HCT116 (cell line): ENCODE data around the gene CLEC4G. TPM values are rescaled to one million over a fixed set of nuclear protein-coding genes. Genes with fewer than 3 reads are reported as not detected.

Experiments used
- ATAC-seq: fragments of 200-7000 bp; cut with Tn5 transposase; 2 replicates; pipeline ENCODE4 v1.9.1; 2020; ENCODE audit warnings: mild to moderate bottlenecking, moderate library complexity
- BruUV-seq: library from RNA; stranded (reverse); fragments of 400-500 nt; replicated peaks from 2 replicates; lab custom pipeline; 2021; lab: Mats Ljungman, UMichigan
- CTCF ChIA-PET: fragments of 300-600 bp; sonication (Branson Sonifier 250); formaldehyde crosslinking; loops from one replicate; lab custom pipeline; 2021; ENCODE audit warnings: antibody characterized with exemption; lab: Charles Lee
- POLR2A ChIA-PET: fragments of 300-600, 350-600 bp; sonication (Branson Sonifier 250); formaldehyde crosslinking; loops from one replicate; lab custom pipeline; 2021; ENCODE audit warnings: antibody characterized with exemption; lab: Charles Lee
- RAD21 ChIA-PET, 2 experiments: fragments of 300-600 bp; sonication (Branson Sonifier 250); formaldehyde crosslinking; loops; one replicate each; lab custom pipeline; 2023; ENCODE audit warnings: low total read pairs in 2 of 2; ENCODE audit not compliant: uncharacterized antibody in 2 of 2, unreplicated experiment in 2 of 2, low non-redundant PET in 1 of 2; lab: Charles Lee
- DNase-seq: peaks from one replicate; pipeline ENCODE4 v3.0.0-alpha.2; 2010; ENCODE audit warnings: low read depth, low spot score
- H2AFZ ChIP-seq: fragments of 200-600 bp; shearing (Covaris generic), sonication (generic); 2 replicates; pipeline ENCODE4 v1.6.1; 2017; ENCODE audit warnings: low read depth, mixed run types, mixed read lengths, antibody characterized with exemption, low read length; ENCODE audit not compliant: poor library complexity, severe bottlenecking
- H3K27ac ChIP-seq: 2 replicates; pipeline ENCODE4 v1.5.1; 2012; ENCODE audit warnings: low read depth, low read length
- H3K27me3 ChIP-seq: fragments of 200-600 bp; sonication (generic); 2 replicates; pipeline ENCODE4 v1.6.1; 2016; ENCODE audit warnings: mixed run types, low read length, mixed read lengths; ENCODE audit not compliant: insufficient read depth
- H3K36me3 ChIP-seq, 2 experiments: fragments of 200-500 bp in 1 of 2; fragments of 200-600 bp in 1 of 2; sonication (Bioruptor generic) in 1 of 2; sonication (generic) in 1 of 2; 2 replicates each; pipeline versions ENCODE4 v1.5.1 to v1.6.1; 2014 to 2016; ENCODE audit warnings: low read length in 2 of 2, inconsistent platforms in 1 of 2, mixed read lengths in 1 of 2, mixed run types in 1 of 2; ENCODE audit not compliant: insufficient read depth in 2 of 2, control insufficient read depth in 1 of 2
- H3K4me1 ChIP-seq, 2 experiments: fragments of 200-600 bp in 1 of 2; sonication (generic) in 1 of 2; 2 replicates each; pipeline versions ENCODE4 v1.5.1 to v1.6.1; 2012 to 2017; ENCODE audit warnings: low read length in 2 of 2, inconsistent platforms in 1 of 2, mild to moderate bottlenecking in 1 of 2, mixed read lengths in 1 of 2, mixed run types in 1 of 2, moderate library complexity in 1 of 2; ENCODE audit not compliant: insufficient read depth in 2 of 2, control insufficient read depth in 1 of 2
- H3K4me2 ChIP-seq: fragments of 200-600 bp; sonication (generic); 2 replicates; pipeline ENCODE4 v1.6.1; 2017; ENCODE audit warnings: mixed run types, low read length, mixed read lengths
- H3K4me3 ChIP-seq, 2 experiments: fragments of 200-600 bp in 1 of 2; sonication (generic) in 1 of 2; replicated peaks in 1 of 2; 2 replicates each; pipeline ENCODE4 v1.5.1; 2011 to 2016; ENCODE audit warnings: low read length in 2 of 2, control low read depth in 1 of 2, low read depth in 1 of 2, mild to moderate bottlenecking in 1 of 2, mixed read lengths in 1 of 2, mixed run types in 1 of 2
- H3K79me2 ChIP-seq: fragments of 200-600 bp; sonication (generic); 2 replicates; pipeline ENCODE4 v1.6.1; 2017; ENCODE audit warnings: mild to moderate bottlenecking, mixed run types, low read length, moderate library complexity, mixed read lengths; ENCODE audit not compliant: insufficient read depth
- H3K9ac ChIP-seq: fragments of 200-600 bp; sonication (generic); 2 replicates; pipeline ENCODE4 v1.6.1; 2016; ENCODE audit warnings: low read length, mixed read lengths
- H3K9me2 ChIP-seq: fragments of 200-600 bp; sonication (generic), shearing (Covaris generic); 2 replicates; pipeline ENCODE4 v1.6.1; 2017; ENCODE audit warnings: mixed run types, mild to moderate bottlenecking, moderate library complexity; ENCODE audit not compliant: insufficient read depth
- H3K9me3 ChIP-seq, 2 experiments: fragments of 200-500 bp in 1 of 2; fragments of 200-600 bp in 1 of 2; sonication (Bioruptor generic) in 1 of 2; sonication (generic) in 1 of 2; 2 replicates each; pipeline ENCODE4 v1.6.1; 2014 to 2017; ENCODE audit warnings: low read length in 2 of 2, mixed read lengths in 2 of 2, inconsistent platforms in 1 of 2, low read depth in 1 of 2, mild to moderate bottlenecking in 1 of 2, mixed run types in 1 of 2, moderate library complexity in 1 of 2; ENCODE audit not compliant: control insufficient read depth in 1 of 2, insufficient read depth in 1 of 2
- H4K20me1 ChIP-seq: fragments of 200-600 bp; sonication (generic), shearing (Covaris generic); 2 replicates; pipeline ENCODE4 v1.6.1; 2017; ENCODE audit warnings: mixed run types, mild to moderate bottlenecking, moderate library complexity; ENCODE audit not compliant: insufficient read depth
- EGR1 ChIP-seq: IDR thresholded peaks from 2 replicates; pipeline ENCODE4 v1.6.1; 2012; ENCODE audit warnings: low read depth
- EZH2 ChIP-seq: fragments of 200-600 bp; sonication (generic); IDR thresholded peaks from 2 replicates; pipeline ENCODE4 v1.6.1; 2017; ENCODE audit warnings: antibody characterized with exemption, mixed run types
- EZH2phosphoT487 ChIP-seq: fragments of 200-600 bp; IDR thresholded peaks from 2 replicates; pipeline ENCODE4 v1.6.1; 2018; ENCODE audit warnings: antibody characterized with exemption, borderline replicate concordance
- FOSL1 ChIP-seq: IDR thresholded peaks from 2 replicates; pipeline ENCODE4 v1.6.1; 2012; ENCODE audit warnings: low read depth
- POLR2A ChIP-seq: IDR thresholded peaks from 2 replicates; pipeline ENCODE4 v1.7.0; 2011; ENCODE audit warnings: borderline replicate concordance; ENCODE audit not compliant: insufficient read depth, insufficient read length; ENCODE audit errors: extremely low read depth
- RAD21 ChIP-seq: IDR thresholded peaks from 2 replicates; pipeline ENCODE4 v1.6.1; 2012; ENCODE audit warnings: low read depth, mild to moderate bottlenecking
- SP1 ChIP-seq: IDR thresholded peaks from 2 replicates; pipeline ENCODE4 v1.6.1; 2012; ENCODE audit warnings: low read depth
- SRF ChIP-seq: IDR thresholded peaks from 2 replicates; pipeline ENCODE4 v1.6.1; 2012; ENCODE audit warnings: low read depth
- YY1 ChIP-seq: IDR thresholded peaks from 2 replicates; pipeline ENCODE4 v1.6.1; 2011; ENCODE audit warnings: low read length, low read depth, moderate library complexity, mild to moderate bottlenecking; ENCODE audit not compliant: insufficient replicate concordance; ENCODE audit errors: extremely low read depth
- ZFX ChIP-seq: fragments of 450-650 bp; IDR thresholded peaks from 2 replicates; pipeline ENCODE4 v1.6.1; 2017
- ZNF274 ChIP-seq: fragments of 200-500 bp; sonication (Bioruptor generic); IDR thresholded peaks from 2 replicates; pipeline ENCODE4 v1.6.1; 2014; ENCODE audit warnings: mild to moderate bottlenecking, low read depth, low read length, inconsistent platforms
- intact Hi-C: fragments of 100-400 bp; cut with micrococcal nuclease; formaldehyde crosslinking; loops from 2 replicates; pipeline ENCODE4 v1.10.0; 2022
- total RNA-seq: library from RNA; stranded (reverse); gene quantifications from one replicate; pipeline ENCODE4 v1.2.1, GENCODE V29; 2021; ENCODE audit not compliant: unreplicated experiment
- TF ChIP-seq, protein P1 (sequence below): IDR thresholded peaks from 2 replicates; pipeline ENCODE4 v1.6.1; 2011; ENCODE audit warnings: mild to moderate bottlenecking, low read length, moderate library complexity; ENCODE audit not compliant: insufficient replicate concordance; ENCODE audit errors: extremely low read depth
- TF ChIP-seq, protein P2 (sequence below): IDR thresholded peaks from 2 replicates; pipeline ENCODE4 v1.6.1; 2012; ENCODE audit warnings: low read depth
- TF ChIP-seq, protein P3 (sequence below), 3 experiments: fragments of 200-600 bp in 1 of 3; sonication (generic) in 1 of 3; IDR thresholded peaks in 2 of 3; conservative IDR thresholded peaks in 1 of 3; 2 replicates each; pipeline ENCODE4 v1.5.1; 2012 to 2017; ENCODE audit warnings: low read depth in 2 of 3, low read length in 2 of 3, antibody characterized with exemption in 1 of 3, borderline replicate concordance in 1 of 3, control low read depth in 1 of 3, mild to moderate bottlenecking in 1 of 3, mixed read lengths in 1 of 3, mixed run types in 1 of 3, moderate library complexity in 1 of 3; ENCODE audit not compliant: insufficient read depth in 1 of 3

CLEC4G gene
- total RNA-seq, 1 experiment from 2014 or later = not detected

- H3K9me2 ChIP-seq = no peaks in the 10 kb centered on the region
- H3K36me3 ChIP-seq = no peaks in the 10 kb centered on the region
- H3K4me2 ChIP-seq = no peak overlapping the region
- no peak overlapping the region for H3K9ac ChIP-seq
- no peak overlapping the region for H3K4me3 ChIP-seq
- no peaks in the 10 kb centered on the region for H3K79me2 ChIP-seq
- no peak overlapping the region for H3K27ac ChIP-seq
- H3K9me3 ChIP-seq = no peaks in the 10 kb centered on the region
- peaks cover 3% of the 10 kb centered on the region; the same call in 1 of the 2 replicates for H3K27me3 ChIP-seq
- H2AFZ ChIP-seq = no peak overlapping the region
- TF ChIP-seq ZFX (no peak), POLR2A (no peak), RAD21 (no peak), SRF (no peak), EGR1 (no peak), EZH2 (no peak), FOSL1 (no peak), YY1 (no peak), EZH2phosphoT487 (no peak), ZNF274 (no peak), SP1 (no peak)
- TF ChIP-seq, protein P1, sequence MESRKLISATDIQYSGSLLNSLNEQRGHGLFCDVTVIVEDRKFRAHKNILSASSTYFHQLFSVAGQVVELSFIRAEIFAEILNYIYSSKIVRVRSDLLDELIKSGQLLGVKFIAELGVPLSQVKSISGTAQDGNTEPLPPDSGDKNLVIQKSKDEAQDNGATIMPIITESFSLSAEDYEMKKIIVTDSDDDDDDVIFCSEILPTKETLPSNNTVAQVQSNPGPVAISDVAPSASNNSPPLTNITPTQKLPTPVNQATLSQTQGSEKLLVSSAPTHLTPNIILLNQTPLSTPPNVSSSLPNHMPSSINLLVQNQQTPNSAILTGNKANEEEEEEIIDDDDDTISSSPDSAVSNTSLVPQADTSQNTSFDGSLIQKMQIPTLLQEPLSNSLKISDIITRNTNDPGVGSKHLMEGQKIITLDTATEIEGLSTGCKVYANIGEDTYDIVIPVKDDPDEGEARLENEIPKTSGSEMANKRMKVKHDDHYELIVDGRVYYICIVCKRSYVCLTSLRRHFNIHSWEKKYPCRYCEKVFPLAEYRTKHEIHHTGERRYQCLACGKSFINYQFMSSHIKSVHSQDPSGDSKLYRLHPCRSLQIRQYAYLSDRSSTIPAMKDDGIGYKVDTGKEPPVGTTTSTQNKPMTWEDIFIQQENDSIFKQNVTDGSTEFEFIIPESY = no peak
- TF ChIP-seq, protein P2, sequence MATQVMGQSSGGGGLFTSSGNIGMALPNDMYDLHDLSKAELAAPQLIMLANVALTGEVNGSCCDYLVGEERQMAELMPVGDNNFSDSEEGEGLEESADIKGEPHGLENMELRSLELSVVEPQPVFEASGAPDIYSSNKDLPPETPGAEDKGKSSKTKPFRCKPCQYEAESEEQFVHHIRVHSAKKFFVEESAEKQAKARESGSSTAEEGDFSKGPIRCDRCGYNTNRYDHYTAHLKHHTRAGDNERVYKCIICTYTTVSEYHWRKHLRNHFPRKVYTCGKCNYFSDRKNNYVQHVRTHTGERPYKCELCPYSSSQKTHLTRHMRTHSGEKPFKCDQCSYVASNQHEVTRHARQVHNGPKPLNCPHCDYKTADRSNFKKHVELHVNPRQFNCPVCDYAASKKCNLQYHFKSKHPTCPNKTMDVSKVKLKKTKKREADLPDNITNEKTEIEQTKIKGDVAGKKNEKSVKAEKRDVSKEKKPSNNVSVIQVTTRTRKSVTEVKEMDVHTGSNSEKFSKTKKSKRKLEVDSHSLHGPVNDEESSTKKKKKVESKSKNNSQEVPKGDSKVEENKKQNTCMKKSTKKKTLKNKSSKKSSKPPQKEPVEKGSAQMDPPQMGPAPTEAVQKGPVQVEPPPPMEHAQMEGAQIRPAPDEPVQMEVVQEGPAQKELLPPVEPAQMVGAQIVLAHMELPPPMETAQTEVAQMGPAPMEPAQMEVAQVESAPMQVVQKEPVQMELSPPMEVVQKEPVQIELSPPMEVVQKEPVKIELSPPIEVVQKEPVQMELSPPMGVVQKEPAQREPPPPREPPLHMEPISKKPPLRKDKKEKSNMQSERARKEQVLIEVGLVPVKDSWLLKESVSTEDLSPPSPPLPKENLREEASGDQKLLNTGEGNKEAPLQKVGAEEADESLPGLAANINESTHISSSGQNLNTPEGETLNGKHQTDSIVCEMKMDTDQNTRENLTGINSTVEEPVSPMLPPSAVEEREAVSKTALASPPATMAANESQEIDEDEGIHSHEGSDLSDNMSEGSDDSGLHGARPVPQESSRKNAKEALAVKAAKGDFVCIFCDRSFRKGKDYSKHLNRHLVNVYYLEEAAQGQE = no peak
- TF ChIP-seq, protein P3, sequence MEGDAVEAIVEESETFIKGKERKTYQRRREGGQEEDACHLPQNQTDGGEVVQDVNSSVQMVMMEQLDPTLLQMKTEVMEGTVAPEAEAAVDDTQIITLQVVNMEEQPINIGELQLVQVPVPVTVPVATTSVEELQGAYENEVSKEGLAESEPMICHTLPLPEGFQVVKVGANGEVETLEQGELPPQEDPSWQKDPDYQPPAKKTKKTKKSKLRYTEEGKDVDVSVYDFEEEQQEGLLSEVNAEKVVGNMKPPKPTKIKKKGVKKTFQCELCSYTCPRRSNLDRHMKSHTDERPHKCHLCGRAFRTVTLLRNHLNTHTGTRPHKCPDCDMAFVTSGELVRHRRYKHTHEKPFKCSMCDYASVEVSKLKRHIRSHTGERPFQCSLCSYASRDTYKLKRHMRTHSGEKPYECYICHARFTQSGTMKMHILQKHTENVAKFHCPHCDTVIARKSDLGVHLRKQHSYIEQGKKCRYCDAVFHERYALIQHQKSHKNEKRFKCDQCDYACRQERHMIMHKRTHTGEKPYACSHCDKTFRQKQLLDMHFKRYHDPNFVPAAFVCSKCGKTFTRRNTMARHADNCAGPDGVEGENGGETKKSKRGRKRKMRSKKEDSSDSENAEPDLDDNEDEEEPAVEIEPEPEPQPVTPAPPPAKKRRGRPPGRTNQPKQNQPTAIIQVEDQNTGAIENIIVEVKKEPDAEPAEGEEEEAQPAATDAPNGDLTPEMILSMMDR (IDR thresholded peaks at IDR 0.05 in 2 of 3, conservative IDR thresholded peaks at IDR 0.05 in 1 of 3; ENCODE audit: borderline replicate concordance in 1 of 3, insufficient read depth in 1 of 3, low read depth in 2 of 3, low read length in 2 of 3) = no peak
- intact Hi-C loops = no loop called here
- no peaks in the 10 kb centered on the region for H4K20me1 ChIP-seq
- H3K4me1 ChIP-seq = no peaks in the 10 kb centered on the region
- no TSS peak for BruUV-seq
- ChIA-PET POLR2A (no interaction called here), CTCF (interaction anchor here (1.3 kb wide), 1 partner anchor 22 kb away, joined by 3 read pairs; the partner anchor contains the start of gene TRAPPC5), RAD21 (no interaction called here)
- DNase-seq (no peak), ATAC-seq (peak; percentile 56; the same call in 1 of the 2 replicates)
These were observed 28.6 kb downstream of the CLEC4G start for GRCh38 chr19:7703332-7703731.
